DMS153 (cell line): Measurements from ENCODE around the gene KASH5.

Experiments used
- DNase-seq: peaks from one replicate; lab custom pipeline; 2025; lab: John Stamatoyannopoulos, UW

Gene KASH5

GRCh38 chr19:49421039-49421877 is 33.2 kb downstream of the KASH5 start:
- peak; percentile 93 for DNase-seq

- DNase-seq: no peak
These were observed 33.8 kb downstream of the KASH5 start for GRCh38 chr19:49421878-49422202.

- DNase-seq: peak; percentile 43
These were observed 34.5 kb downstream of the KASH5 start for GRCh38 chr19:49422407-49423070.

- DNase-seq: no peak
These were observed 35.3 kb downstream of the KASH5 start, which contains the start of gene PTH2 for GRCh38 chr19:49423071-49423984. PTH2 (minus strand) TSS chr19:49423441; CDS start chr19:49423339, 102 bp downstream.

GRCh38 chr19:49423985-49424303 is 35.9 kb downstream of the KASH5 start:
- DNase-seq: no peak

- DNase-seq: no peak
These were observed 37.1 kb downstream of the KASH5 start, which contains the start of gene GFY for GRCh38 chr19:49425178-49425577. GFY (plus strand) TSS chr19:49425388; CDS start chr19:49426431, 1,043 bp downstream.

- DNase-seq: peak; percentile 53
These were observed 38.0 kb downstream of the KASH5 start for GRCh38 chr19:49425922-49426592.

GRCh38 chr19:49427339-49427738 is 39.3 kb downstream of the KASH5 start:
- no peak for DNase-seq

- no peak for DNase-seq
These were observed 40.0 kb downstream of the KASH5 start for GRCh38 chr19:49427855-49428546.

- DNase-seq: no peak
These were observed 40.8 kb downstream of the KASH5 start for GRCh38 chr19:49428547-49429451.

GRCh38 chr19:49430172-49430677 is 42.2 kb downstream of the KASH5 start:
- no peak for DNase-seq

- no peak for DNase-seq
These were observed 42.8 kb downstream of the KASH5 start for GRCh38 chr19:49430678-49431329.

- no peak for DNase-seq
These were observed 43.3 kb downstream of the KASH5 start for GRCh38 chr19:49431330-49431749.

GRCh38 chr19:49432141-49433073 is 44.4 kb downstream of the KASH5 start:
- DNase-seq: peak; percentile 44

GRCh38 chr19:49433240-49433901 is 45.3 kb downstream of the KASH5 start:
- DNase-seq: no peak

GRCh38 chr19:49434907-49435583 is 47.0 kb downstream of the KASH5 start:
- DNase-seq: no peak

GRCh38 chr19:49435670-49436069 is 47.6 kb downstream of the KASH5 start:
- no peak for DNase-seq
